GM21825 (cell line): ENCODE results near the gene GREM2.

Experiments used
- ATAC-seq: cut with Tn5 transposase; IDR thresholded peaks from one replicate; pipeline ENCODE4 v1.9.1; 2021; ENCODE audit warnings: mild to moderate bottlenecking, moderate library complexity; ENCODE audit not compliant: unreplicated experiment

The GREM2 gene

GRCh38 chr1:240503036-240503435 is 108.9 kb downstream of the GREM2 start:
- no peak for ATAC-seq

- no peak for ATAC-seq
These were observed 110.8 kb downstream of the GREM2 start for GRCh38 chr1:240501115-240501514.

GRCh38 chr1:240500647-240501046 is 111.3 kb downstream of the GREM2 start:
- ATAC-seq: no peak

- ATAC-seq: no peak
These were observed 112.9 kb downstream of the GREM2 start for GRCh38 chr1:240499012-240499411.

GRCh38 chr1:240498335-240498734 is 113.6 kb downstream of the GREM2 start:
- ATAC-seq: no peak

GRCh38 chr1:240497908-240498307 is 114.0 kb downstream of the GREM2 start:
- ATAC-seq: no peak

- no peak for ATAC-seq
These were observed 115.0 kb downstream of the GREM2 start for GRCh38 chr1:240496941-240497340.

- no peak for ATAC-seq
These were observed 115.6 kb downstream of the GREM2 start for GRCh38 chr1:240496356-240496755.

- ATAC-seq: no peak
These were observed 116.4 kb downstream of the GREM2 start for GRCh38 chr1:240495601-240496000.

GRCh38 chr1:240492832-240493440 is 119.0 kb downstream of the GREM2 start:
- ATAC-seq: no peak

- ATAC-seq: no peak
These were observed 120.2 kb downstream of the GREM2 start for GRCh38 chr1:240491796-240492195.

- ATAC-seq: no peak
These were observed 120.8 kb downstream of the GREM2 start for GRCh38 chr1:240491156-240491555.

GRCh38 chr1:240487493-240487892 is 124.5 kb downstream of the GREM2 start:
- no peak for ATAC-seq

GRCh38 chr1:240486611-240487010 is 125.3 kb downstream of the GREM2 start:
- no peak for ATAC-seq

GRCh38 chr1:240484804-240485443 is 127.0 kb downstream of the GREM2 start:
- ATAC-seq: no peak

- no peak for ATAC-seq
These were observed 133.4 kb downstream of the GREM2 start for GRCh38 chr1:240478536-240478935.

- ATAC-seq: no peak
These were observed 136.1 kb downstream of the GREM2 start for GRCh38 chr1:240475832-240476231.

- no peak for ATAC-seq
These were observed 137.8 kb downstream of the GREM2 start for GRCh38 chr1:240474133-240474614.

GRCh38 chr1:240468656-240469055 is 143.3 kb downstream of the GREM2 start:
- no peak for ATAC-seq

GRCh38 chr1:240467895-240468294 is 144.1 kb downstream of the GREM2 start:
- no peak for ATAC-seq

- ATAC-seq: no peak
These were observed 145.4 kb downstream of the GREM2 start for GRCh38 chr1:240466509-240466908.

GRCh38 chr1:240465531-240465940 is 146.4 kb downstream of the GREM2 start:
- ATAC-seq: no peak

GRCh38 chr1:240464099-240464498 is 147.9 kb downstream of the GREM2 start:
- ATAC-seq: no peak
